GM18505 (cell line): ENCODE measurements around the gene REEP6.

Source experiments
- ATAC-seq: cut with Tn5 transposase; IDR thresholded peaks from one replicate; pipeline ENCODE4 v1.9.1; 2021; ENCODE audit not compliant: unreplicated experiment
- POLR2A ChIP-seq: IDR thresholded peaks from 4 replicates; pipeline ENCODE4 v1.6.1; 2011; ENCODE audit warnings: borderline replicate concordance; ENCODE audit not compliant: insufficient read depth, insufficient read length; ENCODE audit errors: extremely low read depth

The REEP6 gene

GRCh38 chr19:1452802-1453524, 38.0 kb upstream of the REEP6 start:
- ATAC-seq = no peak
- TF ChIP-seq POLR2A = no peak

DNA sequence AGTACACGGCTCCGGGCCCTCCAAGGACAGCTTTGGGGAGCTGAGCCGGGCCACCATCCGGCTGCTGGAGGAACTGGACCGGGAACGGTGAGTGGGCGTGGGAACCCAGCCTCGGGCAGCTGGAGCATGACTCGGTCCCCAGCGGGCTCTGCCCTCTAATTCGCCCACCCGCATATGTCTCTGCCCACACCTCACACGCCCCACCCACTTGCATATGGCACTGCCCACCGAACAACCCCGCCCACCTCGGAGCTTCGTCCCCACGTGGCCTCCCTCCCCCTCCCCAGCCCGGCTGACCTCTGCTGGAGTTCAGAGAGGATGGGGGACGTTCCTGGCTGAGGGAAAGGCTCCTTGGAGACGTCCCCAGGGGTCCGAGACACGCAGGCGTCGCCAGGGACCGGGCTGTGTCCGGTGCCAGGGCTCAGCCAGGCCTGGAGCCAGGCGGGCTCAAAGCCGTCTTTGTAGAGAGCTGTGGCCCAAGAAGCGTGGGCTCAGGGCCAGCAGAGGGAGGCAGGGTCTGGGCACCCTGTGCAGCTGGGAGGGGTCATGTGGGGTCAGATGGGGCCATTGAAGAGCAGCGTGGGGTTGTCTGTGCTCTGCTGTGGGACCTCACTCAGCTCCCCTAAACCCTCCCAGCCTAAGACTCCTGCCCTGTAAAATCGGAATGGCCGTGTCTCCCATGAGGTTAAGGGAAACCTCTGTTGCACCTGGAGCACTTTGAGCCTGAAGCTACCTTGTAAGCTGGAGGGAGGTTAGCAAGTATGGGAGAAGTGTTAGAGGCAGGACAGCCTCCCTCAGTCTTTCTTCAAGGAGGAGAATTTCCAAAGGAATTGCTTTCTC, 37.2 kb upstream of the REEP6 start:
- no peak for ATAC-seq

DNA sequence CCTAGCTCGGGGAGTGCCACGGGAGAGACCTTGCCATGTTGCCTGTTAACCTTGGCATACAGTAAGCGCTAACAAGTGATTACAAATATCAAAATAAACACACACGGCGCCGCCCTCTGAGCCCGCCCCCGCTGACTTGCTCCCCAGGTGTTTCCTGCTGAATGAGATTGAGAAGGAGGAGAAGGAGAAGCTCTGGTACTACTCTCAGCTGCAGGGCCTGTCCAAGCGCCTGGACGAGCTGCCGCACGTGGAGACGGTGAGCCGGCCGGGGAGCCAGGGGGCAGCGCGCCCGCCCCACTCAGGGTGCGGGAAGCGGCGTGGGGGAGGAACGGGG, 36.0 kb upstream of the REEP6 start:
- no peak for ATAC-seq
- no peak for TF ChIP-seq POLR2A

More for the DNA sequence above, 37.2 kb upstream of the REEP6 start:
- TF ChIP-seq POLR2A = no peak

DNA sequence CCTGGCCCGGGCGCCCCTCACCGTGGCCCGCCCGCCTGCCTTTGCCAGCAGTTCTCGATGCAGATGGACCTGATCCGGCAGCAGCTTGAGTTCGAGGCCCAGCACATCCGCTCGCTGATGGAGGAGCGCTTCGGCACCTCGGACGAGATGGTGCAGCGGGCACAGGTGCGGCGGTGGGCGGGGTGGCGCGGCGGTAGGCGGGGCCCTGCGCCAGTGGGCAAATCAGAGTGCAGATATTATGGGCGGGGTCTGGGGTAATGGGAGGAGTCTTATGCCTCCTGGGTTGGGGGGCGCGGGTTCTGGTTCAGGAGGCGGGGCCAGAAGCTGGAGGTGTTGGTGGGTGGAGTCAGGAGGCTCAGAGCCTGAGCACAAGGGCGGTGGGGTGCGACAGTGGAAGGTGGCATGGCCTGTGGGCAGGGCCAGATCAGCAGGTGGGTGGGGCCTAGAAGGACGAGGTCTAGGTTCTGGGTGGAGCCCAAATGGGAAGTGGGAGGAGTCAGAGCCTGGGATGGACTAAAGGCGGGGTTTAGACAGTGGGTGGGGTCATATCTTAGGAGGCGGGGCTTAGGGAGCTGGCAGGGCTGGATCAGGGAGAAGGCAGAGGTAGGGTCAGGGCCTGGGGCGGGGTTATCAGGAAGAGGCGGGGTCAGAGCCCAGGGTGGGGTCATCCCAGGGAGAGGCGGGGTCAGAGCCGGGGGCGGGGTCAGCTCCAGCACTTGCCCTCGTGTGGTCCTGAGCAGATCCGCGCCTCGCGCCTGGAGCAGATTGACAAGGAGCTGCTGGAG, 35.5 kb upstream of the REEP6 start:
- TF ChIP-seq POLR2A = no peak
- ATAC-seq = no peak

DNA sequence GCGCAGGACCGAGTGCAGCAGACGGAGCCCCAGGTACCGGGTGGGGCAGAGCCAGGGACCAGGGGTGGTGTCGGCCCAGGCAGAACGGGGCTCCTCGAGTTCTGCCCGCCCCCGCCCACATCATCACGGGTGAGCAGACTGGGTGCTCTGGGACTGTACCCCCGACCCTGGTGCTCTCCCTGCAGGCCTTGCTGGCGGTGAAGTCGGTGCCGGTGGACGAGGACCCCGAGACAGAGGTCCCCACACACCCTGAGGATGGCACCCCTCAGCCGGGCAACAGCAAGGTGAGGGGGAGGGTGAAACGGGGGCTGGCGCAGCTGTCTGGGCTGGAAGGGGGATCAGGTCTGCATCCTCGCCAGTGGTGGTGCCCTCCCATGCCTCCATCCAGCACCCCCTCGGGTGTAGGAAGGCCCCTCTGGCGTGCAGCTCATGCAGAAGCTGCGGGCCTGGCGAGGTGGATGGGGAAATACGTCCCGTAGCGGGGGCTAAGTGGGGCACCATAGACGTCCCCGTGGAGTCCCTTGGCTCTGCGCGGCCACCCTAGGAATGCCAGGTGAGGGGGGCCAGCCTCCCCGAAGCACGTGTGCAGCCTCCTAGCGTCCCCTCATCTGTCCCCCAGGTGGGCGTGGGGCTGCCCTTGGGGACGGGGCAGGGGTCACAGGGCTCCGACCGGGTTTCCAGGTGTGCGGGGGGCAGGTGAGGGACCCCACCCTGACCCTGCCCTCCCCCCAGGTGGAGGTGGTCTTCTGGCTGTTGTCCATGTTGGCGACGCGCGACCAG, 34.7 kb upstream of the REEP6 start:
- TF ChIP-seq POLR2A = no peak
- no peak for ATAC-seq

DNA sequence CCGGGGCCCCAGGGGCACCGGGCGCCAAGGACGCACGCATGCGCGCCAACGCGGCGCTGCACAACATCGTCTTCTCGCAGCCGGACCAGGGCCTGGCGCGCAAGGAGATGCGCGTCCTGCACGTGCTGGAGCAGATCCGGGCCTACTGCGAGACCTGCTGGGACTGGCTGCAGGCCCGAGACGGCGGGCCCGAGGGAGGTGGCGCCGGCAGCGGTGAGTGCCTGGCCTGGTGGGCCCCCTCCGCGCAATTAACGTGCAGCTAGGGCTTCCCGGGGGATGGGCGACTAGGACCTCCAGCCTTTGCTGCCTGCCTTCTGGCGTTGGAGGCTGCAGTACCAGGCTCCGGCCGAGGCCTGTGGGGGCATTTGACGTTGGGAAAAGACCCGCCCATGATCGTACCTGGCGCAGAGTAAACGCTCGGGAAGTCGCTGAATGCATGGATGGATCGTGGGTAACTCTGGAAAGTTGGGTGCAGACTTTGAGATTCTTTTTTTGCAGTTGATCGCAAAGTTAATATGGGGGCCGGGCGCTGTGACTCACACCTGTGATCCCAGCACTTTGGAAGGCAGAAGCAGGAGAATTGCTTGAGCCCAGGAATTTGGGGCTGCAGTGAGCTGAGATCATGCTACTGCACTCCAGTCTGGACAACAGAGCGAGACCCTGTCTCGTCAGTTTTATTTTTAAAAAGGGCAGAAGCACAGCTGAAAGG, 33.8 kb upstream of the REEP6 start:
- no peak for TF ChIP-seq POLR2A
- ATAC-seq = no peak

GRCh38 chr19:1457892-1458291, 33.1 kb upstream of the REEP6 start:
- no peak for TF ChIP-seq POLR2A
- ATAC-seq = no peak

DNA sequence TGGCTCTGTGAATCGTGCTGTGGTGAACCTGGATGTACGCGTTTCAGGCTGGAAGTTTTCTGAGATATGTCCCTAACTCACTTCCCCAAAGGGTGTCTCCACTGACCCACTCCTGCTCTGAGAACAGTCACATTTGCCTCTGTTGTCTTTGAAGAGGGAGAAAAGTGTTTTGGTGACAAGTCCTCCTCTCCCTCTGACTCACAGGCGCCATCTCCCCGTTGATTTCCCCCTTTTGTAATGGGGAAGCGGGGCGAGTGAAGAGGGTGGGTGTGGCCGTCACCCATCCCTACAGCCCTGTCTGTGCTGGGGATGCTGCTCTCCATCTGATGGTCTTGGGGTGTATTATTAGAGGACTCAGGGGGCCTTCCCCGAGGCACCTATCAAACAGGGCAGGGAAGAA, 31.5 kb upstream of the REEP6 start:
- no peak for TF ChIP-seq POLR2A
- no peak for ATAC-seq

DNA sequence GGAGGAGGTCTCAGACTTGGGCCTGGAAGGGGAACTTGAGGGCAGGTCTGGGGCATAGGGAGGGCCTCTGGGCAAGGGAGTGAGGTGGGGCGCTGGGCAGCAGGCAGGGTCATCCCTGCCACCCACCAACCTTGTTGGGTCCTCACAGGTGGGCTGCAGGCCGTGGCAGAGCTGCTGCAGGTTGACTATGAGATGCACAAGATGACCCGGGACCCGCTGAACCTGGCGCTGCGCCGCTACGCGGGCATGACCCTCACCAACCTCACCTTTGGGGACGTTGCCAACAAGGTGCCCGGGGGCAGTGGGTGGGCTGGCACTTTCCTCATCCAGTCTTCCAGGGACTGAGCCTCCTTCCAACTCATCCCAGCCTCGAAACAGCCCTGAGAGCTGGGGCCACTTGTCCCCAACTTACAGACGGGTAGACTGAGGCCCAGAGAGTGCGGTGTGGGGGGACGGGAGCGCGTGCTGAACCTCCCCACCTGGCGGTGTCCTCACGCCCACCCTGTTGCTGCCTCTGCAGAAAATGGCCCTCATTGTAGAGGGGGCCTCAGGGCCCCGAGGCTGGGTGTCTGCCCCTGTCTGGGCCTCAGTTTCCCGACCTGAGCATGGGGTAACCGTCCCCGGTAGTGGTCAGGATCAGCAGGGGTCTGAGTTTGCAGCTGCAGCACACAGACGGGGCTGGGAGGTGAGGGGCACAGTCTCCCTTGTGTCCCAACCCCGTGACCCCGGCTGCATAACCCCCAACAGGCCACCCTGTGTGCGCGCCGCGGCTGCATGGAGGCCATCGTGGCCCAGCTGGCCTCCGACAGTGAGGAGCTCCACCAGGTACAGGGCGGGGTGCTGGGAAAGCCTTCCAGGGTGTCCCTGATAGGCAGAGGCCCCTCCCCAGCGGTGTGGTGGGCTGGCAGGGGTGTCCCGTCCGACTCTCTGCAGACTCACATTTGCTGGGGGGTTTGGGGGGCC, 30.7 kb upstream of the REEP6 start:
- no peak for ATAC-seq
- no peak for TF ChIP-seq POLR2A

DNA sequence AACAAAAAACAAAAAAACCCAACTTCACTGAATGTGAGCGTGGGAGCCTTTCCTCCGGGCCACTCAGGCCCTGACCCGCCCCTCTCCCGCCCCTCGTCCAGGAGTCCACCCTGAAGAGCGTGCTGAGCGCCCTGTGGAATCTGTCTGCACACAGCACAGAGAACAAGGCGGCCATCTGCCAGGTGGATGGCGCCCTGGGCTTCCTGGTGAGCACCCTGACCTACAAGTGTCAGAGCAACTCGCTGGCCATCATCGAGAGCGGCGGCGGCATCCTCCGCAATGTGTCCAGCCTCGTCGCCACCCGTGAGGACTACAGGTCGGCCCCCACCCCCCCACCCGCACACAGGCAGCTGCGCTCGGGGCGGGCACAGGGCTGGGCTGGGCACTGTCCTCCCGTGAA, 29.1 kb upstream of the REEP6 start:
- ATAC-seq = no peak
- TF ChIP-seq POLR2A = no peak
